A549 (cell line): ENCODE data around the gene LRRC7. TPM values are rescaled to one million over a fixed set of nuclear protein-coding genes. Genes with fewer than 3 reads are reported as not detected.
"Not testable (repeated sequence)": the region's sequence is repeated elsewhere in the genome, so short reads cannot be mapped to it uniquely, and the experiment has no call there.

Experiments used
- ATAC-seq, 2 experiments: fragments of 200-7000 bp in 1 of 2; fragments of >200 bp in 1 of 2; cut with Nextera tagmentation in 1 of 2; cut with Tn5 transposase in 1 of 2; 3 replicates each; pipeline versions ENCODE4 v1.8.0 to v1.9.1; 2018 to 2020; ENCODE audit warnings: mild to moderate bottlenecking in 1 of 2, moderate library complexity in 1 of 2
- CTCF ChIA-PET: fragments of 300-600 bp; sonication (Branson Sonifier 250); formaldehyde crosslinking; extraction: SDS; loops from one replicate; lab custom pipeline; 2021; ENCODE audit warnings: antibody characterized with exemption, inconsistent platforms; lab: Yijun Ruan, JAX
- POLR2A ChIA-PET: fragments of 350-600 bp; formaldehyde crosslinking; extraction: SDS; loops from one replicate; lab custom pipeline; 2021; ENCODE audit warnings: antibody characterized with exemption, inconsistent platforms; lab: Yijun Ruan, JAX
- DNase-seq, 2 experiments: peaks; one replicate each; pipeline versions ENCODE4 v3.0.0 to v3.0.0-alpha.2; 2011 to 2016; ENCODE audit warnings: low read depth in 1 of 2, low spot score in 1 of 2
- FAIRE-seq: peaks from 2 replicates; lab custom pipeline; 2011; peaks lifted over from hg19 to GRCh38; lab: Jason Lieb, UNC
- H3K27ac ChIP-seq, 2 experiments: fragments of >200 bp; sonication (Bioruptor Twin); formaldehyde crosslinking; 3 replicates each; pipeline ENCODE4 v1.5.1; 2016 to 2017
- H3K4me1 ChIP-seq: fragments of >200 bp; sonication (Bioruptor Twin); formaldehyde crosslinking; 3 replicates; pipeline ENCODE4 v1.6.1; 2016
- H3K4me2 ChIP-seq: fragments of >200 bp; sonication (Bioruptor Twin); formaldehyde crosslinking; 3 replicates; pipeline ENCODE4 v1.6.1; 2016
- H3K4me3 ChIP-seq: fragments of >200 bp; sonication (Bioruptor Twin); formaldehyde crosslinking; 3 replicates; pipeline ENCODE4 v1.5.1; 2016
- H3K9me3 ChIP-seq: fragments of >200 bp; sonication (Bioruptor Twin); formaldehyde crosslinking; 3 replicates; pipeline ENCODE4 v1.6.1; 2016
- ATOH8 ChIP-seq: fragments of 250-450 bp; sonication (Bioruptor Pico); IDR thresholded peaks from 2 replicates; pipeline ENCODE4 v1.5.0; 2020; ENCODE audit warnings: low read depth, mild to moderate bottlenecking, moderate library complexity
- BCL3 ChIP-seq: fragments of >200 bp; sonication (Bioruptor Twin); formaldehyde crosslinking; IDR thresholded peaks from 3 replicates; pipeline ENCODE4 v1.6.1; 2016
- BHLHE40 ChIP-seq: IDR thresholded peaks from 2 replicates; pipeline ENCODE4 v1.6.1; 2012; ENCODE audit warnings: low read depth, low read length, inconsistent platforms
- CHD4 ChIP-seq: fragments of 200-600 bp; sonication (generic); IDR thresholded peaks from 2 replicates; pipeline ENCODE4 v1.6.1; 2016; ENCODE audit warnings: antibody characterized with exemption, mild to moderate bottlenecking, borderline replicate concordance
- E2F6 ChIP-seq: IDR thresholded peaks from 2 replicates; pipeline ENCODE4 v1.6.1; 2012; ENCODE audit warnings: low read depth, borderline replicate concordance
- HMGXB4 ChIP-seq: fragments of 250-450 bp; sonication (Bioruptor Pico); IDR thresholded peaks from 2 replicates; pipeline ENCODE4 v1.5.0; 2021; ENCODE audit warnings: mild to moderate bottlenecking, moderate library complexity, borderline replicate concordance
- JUN ChIP-seq, 2 experiments: fragments of >200 bp; sonication (Bioruptor Twin); formaldehyde crosslinking; IDR thresholded peaks; 2 replicates in 1 of 2; 3 replicates in 1 of 2; pipeline ENCODE4 v1.6.1; 2016 to 2017
- JUNB ChIP-seq: fragments of >200 bp; sonication (Bioruptor Twin); formaldehyde crosslinking; IDR thresholded peaks from 2 replicates; pipeline ENCODE4 v1.6.1; 2016
- MAZ ChIP-seq: fragments of 150-350 bp; IDR thresholded peaks from 2 replicates; pipeline ENCODE4 v1.6.1; 2014; ENCODE audit warnings: antibody characterized with exemption, low read depth, low read length, borderline replicate concordance
- NPAS2 ChIP-seq: fragments of 250-450 bp; sonication (Bioruptor Pico); IDR thresholded peaks from 2 replicates; pipeline ENCODE4 v1.8.0; 2022; ENCODE audit warnings: mild to moderate bottlenecking, moderate library complexity, borderline replicate concordance
- NR3C1 ChIP-seq: fragments of >200 bp; sonication (Bioruptor Twin); formaldehyde crosslinking; IDR thresholded peaks from 3 replicates; pipeline ENCODE4 v1.6.1; 2017
- POLR2A ChIP-seq: IDR thresholded peaks from 2 replicates; pipeline ENCODE4 v1.6.1; 2012; ENCODE audit warnings: mild to moderate bottlenecking, low read length
- TP53 ChIP-seq: fragments of 250-450 bp; sonication (Bioruptor Pico); IDR thresholded peaks from 2 replicates; pipeline ENCODE4 v1.5.0; 2021; ENCODE audit warnings: mild to moderate bottlenecking, moderate library complexity
- ZC3H11A ChIP-seq: fragments of 450-650 bp; IDR thresholded peaks from 2 replicates; pipeline ENCODE4 v1.6.1; 2014; ENCODE audit warnings: antibody characterized with exemption, mild to moderate bottlenecking
- ZFP36 ChIP-seq: fragments of 450-650 bp; IDR thresholded peaks from 2 replicates; pipeline ENCODE4 v1.6.1; 2014; ENCODE audit warnings: borderline replicate concordance; ENCODE audit not compliant: partially characterized antibody
- ZNF302 ChIP-seq: fragments of 250-450 bp; sonication (Bioruptor Pico); IDR thresholded peaks from 2 replicates; pipeline ENCODE4 v1.9.0; 2021; ENCODE audit warnings: inconsistent platforms, mild to moderate bottlenecking, moderate library complexity
- WGBS: methylation state at CpG from one replicate; pipeline ENCODE4 v1.1.6; 2017; ENCODE audit errors: missing lambda C conversion rate; 5-methylcytosine and 5-hydroxymethylcytosine counted together
- polyA plus RNA-seq, 4 experiments: library from polyadenylated mRNA; depleted of rRNA in 3 of 4; stranded (reverse); fragments of >200 nt; fragmentation: RNase III in 1 of 4; extraction: RNeasy Plus Mini Kit Qiagen cat#74134 plus additional on column Dnase treatment in 1 of 4; gene quantifications; 2 replicates in 3 of 4; 3 replicates in 1 of 4; pipeline ENCODE4 v1.2.3, GENCODE V29; 2011 to 2017

LRRC7 gene
- polyA plus RNA-seq, 2 of the 4 experiments (the other 2 are of a cell fraction) = not detected

GRCh38 chr1:69921486-69921885, 353.8 kb downstream of the LRRC7 start (continued):
- no peak for TF ChIP-seq BCL3

- FAIRE-seq, H3K4me2 ChIP-seq, POLR2A ChIA-PET, CTCF ChIA-PET, ATAC-seq, H3K4me3 ChIP-seq, H3K27ac ChIP-seq, H3K9me3 ChIP-seq, H3K4me1 ChIP-seq, DNase-seq: not testable (repeated sequence)
- 20% methylated on average over 7 of the region's 14 CpGs for WGBS
These were observed 360.5 kb downstream of the LRRC7 start for GRCh38 chr1:69928234-69928633.

GRCh38 chr1:69929308-69930057, 361.8 kb downstream of the LRRC7 start:
- Histone ChIP-seq H3K4me1 (no peaks in the 10 kb centered on the region), H3K4me3 (no peak overlapping the region), H3K27ac (no peak overlapping the region), H3K4me2 (no peak overlapping the region), H3K9me3 (no peaks in the 10 kb centered on the region)
- DNase-seq (no peak), ATAC-seq (no peak), FAIRE-seq (no peak)
- WGBS = 0% methylated on average over 2 of the region's 2 CpGs
- ChIA-PET POLR2A (no interaction called here), CTCF (no interaction called here)
- TF ChIP-seq NR3C1 (no peak), CHD4 (no peak), ZNF302 (no peak), HMGXB4 (CRISPR knock-in tag) (no peak), TP53 (CRISPR knock-in tag) (no peak), NPAS2 (CRISPR knock-in tag) (no peak), JUN (IDR thresholded peaks at IDR 0.05) (no peak), POLR2A (no peak), E2F6 (no peak)

- Histone ChIP-seq H3K9me3 (no peaks in the 10 kb centered on the region), H3K4me3 (no peak overlapping the region), H3K4me1 (no peaks in the 10 kb centered on the region), H3K27ac (no peak overlapping the region), H3K4me2 (no peak overlapping the region)
- CTCF ChIA-PET = no interaction called here
- no peak for TF ChIP-seq ATOH8
- TF ChIP-seq MAZ = no peak
- TF ChIP-seq NPAS2 (CRISPR knock-in tag) = no peak
- no peak for TF ChIP-seq JUNB
- TF ChIP-seq ZFP36 = no peak
- TF ChIP-seq ZNF302 = no peak
- no peak for TF ChIP-seq ZC3H11A
- TF ChIP-seq BHLHE40 = no peak
- no peak for TF ChIP-seq CHD4
- FAIRE-seq = no peak
- no peak for ATAC-seq
- 10% methylated on average over 2 of the region's 2 CpGs for WGBS
- POLR2A ChIA-PET = no interaction called here
- DNase-seq = no peak
These were observed 362.7 kb downstream of the LRRC7 start for GRCh38 chr1:69930396-69930795.
